ENCODE data around the gene IL1RL2. TPM values are rescaled to one million over a fixed set of nuclear protein-coding genes. Genes with fewer than 3 reads are reported as not detected.

IL1RL2 gene
- total and polyA plus RNA-seq, 2 of the 4 experiments (the other 2 are of a cell fraction), result 0.09 to 0.36 TPM

GRCh38 chr2:102145934-102146333 is 40.9 kb upstream of the IL1RL2 start:
- H3K9me1 ChIP-seq (ENCODE audit: insufficient read depth, low read length), result peaks cover 10% of the 10 kb centered on the region
- DNase-seq, result no peak
- intact Hi-C loops (cut with micrococcal nuclease), result no loop called here
- no peak overlapping the region for H2AK9ac ChIP-seq (replicated peaks; ENCODE audit: low read depth, low read length, poor library complexity)
- no peak overlapping the region for H2AFZ ChIP-seq (replicated peaks; ENCODE audit: low read length, poor library complexity)
- H3K4me1 ChIP-seq (ENCODE audit: control insufficient read depth, insufficient read depth, low read length), result peaks cover 13% of the 10 kb centered on the region
- in situ Hi-C loops (cut with MboI; ENCODE audit: low sequenced_read_pairs), result loop anchor here (10.0 kb wide), 1 partner anchor 121 kb away; no protein-coding TSS in a partner anchor
- no peak overlapping the region for H4K5ac ChIP-seq (ENCODE audit: low read depth, low read length)
- no CpG with 5 or more reads among the region's 4 CpGs for WGBS, 2 experiments (ENCODE audit: extremely low coverage in 2 of 2, insufficient read length in 1 of 2)
- no peak overlapping the region for H3K56ac ChIP-seq (ENCODE audit: extremely low read depth, insufficient read depth, low read length)
- peaks cover 34% of the 10 kb centered on the region for H3K9me3 ChIP-seq (ENCODE audit: control insufficient read depth, insufficient read depth, low read length)
- H3K4ac ChIP-seq (ENCODE audit: low read depth, low read length), result no peak overlapping the region
- H2BK5ac ChIP-seq (ENCODE audit: low read depth, low read length, poor library complexity, severe bottlenecking), result no peak overlapping the region
- dilution Hi-C loops (cut with HindIII; ENCODE audit: low sequenced_read_pairs, unreplicated experiment), result no loop called here
- ChIA-PET CTCF (no interaction called here), POLR2A (ENCODE audit: unreplicated experiment) (no interaction called here)
- TF ChIP-seq MAZ (IDR thresholded peaks at IDR 0.05; ENCODE audit: borderline replicate concordance, low read depth, low read length) (no peak), SMC3 (IDR thresholded peaks at IDR 0.05; ENCODE audit: low read depth, low read length) (no peak), RAD21 (IDR thresholded peaks at IDR 0.05; ENCODE audit: low read length) (no peak), FOS (IDR thresholded peaks at IDR 0.05; ENCODE audit: low read depth, low read length) (no peak), RCOR1 (IDR thresholded peaks at IDR 0.05; ENCODE audit: insufficient replicate concordance, low read length) (no peak), USF2 (IDR thresholded peaks at IDR 0.05; ENCODE audit: low read depth, low read length) (no peak), MAFK (IDR thresholded peaks at IDR 0.05; ENCODE audit: low read depth, low read length) (no peak), NFE2L2 (IDR thresholded peaks at IDR 0.05; ENCODE audit: low read depth, low read length) (no peak), POLR2A (IDR thresholded peaks at IDR 0.05; ENCODE audit: low read depth, low read length) (no peak), RFX5 (IDR thresholded peaks at IDR 0.05; ENCODE audit: low read depth, low read length) (no peak), BHLHE40 (IDR thresholded peaks at IDR 0.05; ENCODE audit: low read depth, low read length) (no peak), MXI1 (IDR thresholded peaks at IDR 0.05; ENCODE audit: borderline replicate concordance, low read depth, low read length) (no peak)
- H3K4me3 ChIP-seq (ENCODE audit: insufficient read depth, low read depth, low read length), result no peak overlapping the region
- no peak overlapping the region for H2BK120ac ChIP-seq (ENCODE audit: low read depth, low read length)
- H2BK15ac ChIP-seq (ENCODE audit: low read depth, low read length), result no peak overlapping the region
- peaks cover 47% of the 10 kb centered on the region for H3K36me3 ChIP-seq (ENCODE audit: control insufficient read depth, insufficient read depth, low read length)
- peaks cover 11% of the 10 kb centered on the region for H4K20me1 ChIP-seq (ENCODE audit: insufficient read depth, low read length)
- peaks cover 48 to 77% of the 10 kb centered on the region in 2 experiments for H3K79me1 ChIP-seq (ENCODE audit: low read depth in 1 of 2, low read length in 2 of 2)
- H3K27ac ChIP-seq (ENCODE audit: insufficient read depth, low read length), result no peak overlapping the region
- H4K8ac ChIP-seq (ENCODE audit: low read depth in 2 of 2, low read length in 2 of 2), result no peak overlapping the region
- no peak overlapping the region for H2BK20ac ChIP-seq (ENCODE audit: low read depth, low read length)
- BruUV-seq (replicated peaks), result no TSS peak
- no peak overlapping the region for H3K14ac ChIP-seq (replicated peaks; ENCODE audit: low read depth, low read length)
- no peak overlapping the region for H4K91ac ChIP-seq (ENCODE audit: insufficient read depth, low read depth, low read length)
- no peak overlapping the region for H3K4me2 ChIP-seq (ENCODE audit: low read depth, low read length)
- H3K18ac ChIP-seq (ENCODE audit: low read depth, low read length), result no peak overlapping the region
- ATAC-seq (ENCODE audit: low read depth), result no peak
- H2AK5ac ChIP-seq (ENCODE audit: low read depth, low read length), result no peak overlapping the region
- H3K9ac ChIP-seq (ENCODE audit: low read depth, low read length), result no peak overlapping the region
- H3K23ac ChIP-seq (ENCODE audit: low read depth, low read length), result no peak overlapping the region
- H3K27me3 ChIP-seq (ENCODE audit: control insufficient read depth, insufficient read depth, low read length), result no peaks in the 10 kb centered on the region

All from IMR-90 (cell line).